Measurements from ENCODE around the gene PIP5K1A.

PIP5K1A gene

DNA sequence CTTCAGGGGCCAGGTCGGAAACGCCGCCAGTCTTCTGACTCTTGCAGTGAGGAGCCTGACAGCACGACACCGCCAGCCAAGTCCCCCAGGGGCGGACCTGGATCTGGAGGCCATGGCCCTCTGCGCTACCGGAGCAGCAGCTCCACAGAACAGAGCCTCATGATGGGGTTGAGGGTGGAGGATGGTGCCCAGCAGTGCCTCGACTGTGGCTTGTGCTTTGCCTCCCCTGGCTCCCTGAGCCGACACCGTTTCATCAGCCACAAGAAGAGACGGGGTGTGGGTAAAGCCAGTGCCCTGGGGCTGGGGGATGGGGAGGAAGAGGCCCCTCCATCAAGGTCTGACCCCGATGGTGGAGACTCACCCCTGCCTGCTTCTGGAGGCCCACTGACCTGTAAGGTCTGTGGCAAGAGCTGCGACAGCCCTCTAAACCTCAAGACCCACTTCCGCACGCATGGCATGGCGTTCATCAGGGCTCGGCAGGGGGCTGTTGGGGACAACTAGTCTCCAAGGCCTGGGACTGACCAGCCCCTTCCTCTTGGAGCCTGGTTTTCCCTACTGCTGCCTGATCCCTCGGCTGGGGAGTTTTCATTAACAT lies 92.5 kb downstream of the PIP5K1A start:
- DNase-seq = no peak

DNA sequence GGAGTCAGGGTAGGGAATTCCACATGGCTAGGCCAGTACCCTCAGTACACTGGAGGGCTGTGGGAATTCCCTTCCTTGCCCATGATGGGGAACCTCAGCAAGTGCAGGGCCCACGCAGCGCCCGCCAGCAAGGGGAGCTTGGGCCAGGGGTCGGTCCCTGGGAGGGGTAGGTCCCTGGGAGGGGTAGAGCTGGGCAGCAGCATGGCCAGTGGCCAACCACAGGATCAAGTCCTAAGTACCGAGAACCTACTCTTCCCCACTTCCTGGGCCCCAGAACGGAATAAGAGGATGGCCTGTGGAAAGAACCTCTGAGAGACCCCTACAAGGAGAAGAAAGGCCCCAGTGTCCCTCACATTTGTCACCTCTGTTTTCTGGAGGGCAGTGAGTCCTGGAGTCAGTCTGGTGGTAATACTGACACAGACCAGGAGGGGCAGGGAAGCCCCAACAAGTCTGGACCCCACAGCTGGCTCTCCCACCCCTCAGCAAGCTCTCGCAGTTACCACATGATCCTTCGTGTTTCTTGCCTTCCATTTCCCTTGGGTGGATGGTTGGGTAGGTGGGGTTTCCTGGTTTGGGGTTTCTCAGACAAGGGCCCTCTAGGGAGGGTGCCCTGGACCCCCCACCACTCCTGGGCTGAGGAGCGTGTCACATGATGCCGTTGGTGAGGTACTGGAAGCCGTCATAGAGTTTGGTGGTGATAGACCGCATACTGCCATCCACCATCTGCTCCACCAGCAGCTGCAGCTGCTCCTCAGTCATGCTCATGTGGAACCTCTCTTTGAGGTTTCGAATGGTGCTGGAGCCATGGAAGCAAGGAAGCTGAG lies 94.1 kb downstream of the PIP5K1A start:
- no peak for DNase-seq

DNA sequence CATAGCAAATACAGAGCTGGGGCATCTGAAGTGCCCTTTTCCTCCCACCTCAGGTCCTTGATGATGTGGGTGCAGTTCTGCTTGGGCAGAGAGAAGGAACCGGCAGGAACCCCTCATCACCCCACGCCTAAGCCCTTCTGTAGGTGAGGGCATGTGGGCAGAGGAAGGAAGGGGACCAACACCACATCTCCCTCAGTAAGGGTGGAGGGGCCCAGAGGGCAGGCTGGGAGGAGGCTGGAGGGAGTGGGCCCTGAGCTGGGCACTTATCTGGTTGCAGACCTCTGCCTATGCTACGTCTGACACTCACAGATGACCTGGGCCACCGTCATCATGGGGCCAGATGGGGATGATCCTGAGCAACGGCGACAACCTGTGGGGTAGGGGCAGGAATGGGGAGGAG lies 94.7 kb downstream of the PIP5K1A start:
- DNase-seq = no peak

DNA sequence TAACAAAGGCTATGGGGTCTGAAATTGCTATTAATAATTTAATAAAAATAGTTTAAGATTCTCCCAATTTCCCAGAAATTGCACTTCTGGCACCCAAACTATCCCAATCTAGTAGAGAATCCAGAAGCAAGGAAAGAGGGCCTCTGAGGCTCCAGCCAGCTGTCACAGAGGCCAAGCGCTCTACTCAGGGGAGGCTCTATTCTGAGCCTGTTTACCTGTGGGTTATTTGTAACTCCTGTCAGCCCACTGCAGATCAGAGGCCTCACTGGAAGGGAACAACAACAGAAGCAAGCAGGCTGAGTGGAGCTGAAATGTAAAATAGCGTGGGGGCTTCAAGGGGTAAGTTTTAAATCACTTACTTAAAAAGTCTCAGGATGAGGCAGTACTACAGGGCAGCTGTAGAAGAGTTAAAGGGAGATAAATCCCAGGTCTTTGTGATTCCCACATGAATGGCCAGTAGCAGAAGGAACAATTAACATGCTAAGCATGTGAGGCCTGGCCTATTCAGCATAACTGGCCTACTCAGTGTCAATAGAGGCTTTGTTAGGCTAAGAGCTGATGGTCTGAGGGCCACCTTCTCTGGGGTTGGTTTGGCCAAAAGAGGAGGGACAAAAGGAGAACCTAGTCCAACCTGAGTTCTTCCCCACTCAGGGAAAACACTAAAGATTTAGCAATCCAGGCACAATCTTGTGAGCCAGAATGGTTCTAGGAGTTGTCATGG lies 96.5 kb downstream of the PIP5K1A start:
- no peak for DNase-seq
